ENCODE data around the gene IGF1R.

IGF1R gene

GRCh38 chr15:98684436-98684835, 36.1 kb downstream of the IGF1R start:
- peak overlapping the region in 1 of 2 experiments; percentile 11 for H3K4me3 ChIP-seq (ENCODE audit: low read depth in 1 of 2, low read length in 1 of 2)
- no peaks in the 10 kb centered on the region for H3K36me3 ChIP-seq
- no peaks in the 10 kb centered on the region for H3K27me3 ChIP-seq
- no peak for TF ChIP-seq CTCF (IDR thresholded peaks at IDR 0.05)
- H3K9me3 ChIP-seq, result no peaks in the 10 kb centered on the region
- peaks cover 73 to 78% of the 10 kb centered on the region in 2 experiments for H3K4me1 ChIP-seq (ENCODE audit: control insufficient read depth in 1 of 2, insufficient read depth in 1 of 2, low read depth in 1 of 2, low read length in 1 of 2)
- peak overlapping the region; percentile 47 for H3K27ac ChIP-seq

GRCh38 chr15:98684995-98685525, 36.7 kb downstream of the IGF1R start:
- Histone ChIP-seq H3K9me3 (no peaks in the 10 kb centered on the region), H3K36me3 (no peaks in the 10 kb centered on the region), H3K4me3 (ENCODE audit: low read depth in 1 of 2, low read length in 1 of 2) (no peak overlapping the region), H3K27me3 (no peaks in the 10 kb centered on the region), H3K4me1 (ENCODE audit: control insufficient read depth in 1 of 2, insufficient read depth in 1 of 2, low read depth in 1 of 2, low read length in 1 of 2) (peaks cover 73 to 78% of the 10 kb centered on the region in 2 experiments), H3K27ac (peak overlapping the region; percentile 5)
- TF ChIP-seq CTCF (IDR thresholded peaks at IDR 0.05), result no peak

GRCh38 chr15:98686983-98687382, 38.6 kb downstream of the IGF1R start:
- H3K27ac ChIP-seq, result no peak overlapping the region
- H3K9me3 ChIP-seq, result no peaks in the 10 kb centered on the region
- H3K27me3 ChIP-seq, result no peaks in the 10 kb centered on the region
- no peaks in the 10 kb centered on the region for H3K36me3 ChIP-seq
- no peak overlapping the region for H3K4me3 ChIP-seq (ENCODE audit: low read depth in 1 of 2, low read length in 1 of 2)
- peaks cover 55 to 62% of the 10 kb centered on the region in 2 experiments for H3K4me1 ChIP-seq (ENCODE audit: control insufficient read depth in 1 of 2, insufficient read depth in 1 of 2, low read depth in 1 of 2, low read length in 1 of 2)
- no peak for TF ChIP-seq CTCF (IDR thresholded peaks at IDR 0.05)

GRCh38 chr15:98689431-98689861, 41.1 kb downstream of the IGF1R start:
- Histone ChIP-seq H3K4me1 (ENCODE audit: control insufficient read depth in 1 of 2, insufficient read depth in 1 of 2, low read depth in 1 of 2, low read length in 1 of 2) (peaks cover 30 to 53% of the 10 kb centered on the region in 2 experiments), H3K9me3 (no peaks in the 10 kb centered on the region), H3K27me3 (no peaks in the 10 kb centered on the region), H3K4me3 (ENCODE audit: low read depth in 1 of 2, low read length in 1 of 2) (no peak overlapping the region), H3K27ac (no peak overlapping the region), H3K36me3 (no peaks in the 10 kb centered on the region)
- TF ChIP-seq CTCF (IDR thresholded peaks at IDR 0.05), result no peak

GRCh38 chr15:98690272-98690950, 42.1 kb downstream of the IGF1R start:
- no peak overlapping the region for H3K4me3 ChIP-seq (ENCODE audit: low read depth in 1 of 2, low read length in 1 of 2)
- H3K9me3 ChIP-seq, result no peaks in the 10 kb centered on the region
- peaks cover 21 to 44% of the 10 kb centered on the region in 2 experiments for H3K4me1 ChIP-seq (ENCODE audit: control insufficient read depth in 1 of 2, insufficient read depth in 1 of 2, low read depth in 1 of 2, low read length in 1 of 2)
- no peak for TF ChIP-seq CTCF (IDR thresholded peaks at IDR 0.05)
- no peaks in the 10 kb centered on the region for H3K27me3 ChIP-seq
- peak overlapping the region; percentile 20 for H3K27ac ChIP-seq
- no peaks in the 10 kb centered on the region for H3K36me3 ChIP-seq

Data from neutrophil (primary cell).